LNCAP (cell line): Measurements from ENCODE around the gene C17orf50.

Experiments
- TF ChIP-seq, protein P1 (sequence below): fragments of 450-650 bp; IDR thresholded peaks from 2 replicates; pipeline ENCODE4 v1.5.1; 2017; ENCODE audit warnings: mild to moderate bottlenecking

Gene C17orf50

GRCh38 chr17:35796942-35797341 lies 36.3 kb downstream of the C17orf50 start:
- TF ChIP-seq, protein P1, sequence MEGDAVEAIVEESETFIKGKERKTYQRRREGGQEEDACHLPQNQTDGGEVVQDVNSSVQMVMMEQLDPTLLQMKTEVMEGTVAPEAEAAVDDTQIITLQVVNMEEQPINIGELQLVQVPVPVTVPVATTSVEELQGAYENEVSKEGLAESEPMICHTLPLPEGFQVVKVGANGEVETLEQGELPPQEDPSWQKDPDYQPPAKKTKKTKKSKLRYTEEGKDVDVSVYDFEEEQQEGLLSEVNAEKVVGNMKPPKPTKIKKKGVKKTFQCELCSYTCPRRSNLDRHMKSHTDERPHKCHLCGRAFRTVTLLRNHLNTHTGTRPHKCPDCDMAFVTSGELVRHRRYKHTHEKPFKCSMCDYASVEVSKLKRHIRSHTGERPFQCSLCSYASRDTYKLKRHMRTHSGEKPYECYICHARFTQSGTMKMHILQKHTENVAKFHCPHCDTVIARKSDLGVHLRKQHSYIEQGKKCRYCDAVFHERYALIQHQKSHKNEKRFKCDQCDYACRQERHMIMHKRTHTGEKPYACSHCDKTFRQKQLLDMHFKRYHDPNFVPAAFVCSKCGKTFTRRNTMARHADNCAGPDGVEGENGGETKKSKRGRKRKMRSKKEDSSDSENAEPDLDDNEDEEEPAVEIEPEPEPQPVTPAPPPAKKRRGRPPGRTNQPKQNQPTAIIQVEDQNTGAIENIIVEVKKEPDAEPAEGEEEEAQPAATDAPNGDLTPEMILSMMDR, result no peak

GRCh38 chr17:35797370-35797769 lies 36.7 kb downstream of the C17orf50 start:
- TF ChIP-seq, protein P1, result no peak

DNA sequence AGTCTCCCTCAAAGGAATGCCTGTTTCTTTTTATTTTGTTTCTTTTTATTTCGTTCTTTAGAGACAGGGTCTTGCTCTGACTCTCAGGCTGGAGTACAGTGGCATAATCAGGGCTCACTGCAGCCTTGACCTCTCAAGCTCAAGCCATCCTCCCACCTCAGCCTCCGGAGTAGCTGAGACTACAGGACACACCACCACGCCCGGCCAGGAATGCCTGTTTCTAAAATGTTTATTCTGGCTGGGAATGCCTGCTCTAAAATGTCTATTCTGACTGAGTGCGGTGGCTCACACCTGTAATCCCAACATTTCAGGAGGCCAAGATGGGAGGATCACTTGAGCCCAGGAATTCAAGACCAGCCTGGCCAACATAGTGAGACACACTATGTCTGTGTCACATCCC lies 37.2 kb downstream of the C17orf50 start:
- TF ChIP-seq, protein P1, result no peak

DNA sequence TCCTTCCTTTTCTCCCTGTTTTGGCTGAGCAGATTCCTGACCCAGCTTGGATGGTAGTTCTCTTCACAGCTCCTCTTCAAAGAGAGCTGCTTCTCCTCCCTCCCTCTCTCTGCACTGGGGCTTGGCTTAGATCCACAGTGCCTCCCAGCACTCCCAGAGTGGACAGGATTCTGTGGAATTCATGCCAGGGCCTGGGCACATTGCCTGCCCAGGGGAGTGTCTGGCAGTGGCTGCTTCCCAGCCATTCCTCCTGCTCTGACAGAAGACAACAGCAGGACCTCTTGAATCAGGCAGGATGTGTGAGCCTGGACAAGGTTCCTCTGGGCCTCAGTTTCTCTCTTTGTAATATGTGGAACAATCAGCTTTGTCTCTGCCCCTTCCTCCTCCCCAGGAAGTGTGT lies 39.3 kb downstream of the C17orf50 start:
- TF ChIP-seq, protein P1, result no peak

GRCh38 chr17:35801583-35802224 lies 41.0 kb downstream of the C17orf50 start:
- TF ChIP-seq, protein P1, result no peak

GRCh38 chr17:35804658-35805192 lies 44.0 kb downstream of the C17orf50 start:
- TF ChIP-seq, protein P1, result peak; percentile 98

DNA sequence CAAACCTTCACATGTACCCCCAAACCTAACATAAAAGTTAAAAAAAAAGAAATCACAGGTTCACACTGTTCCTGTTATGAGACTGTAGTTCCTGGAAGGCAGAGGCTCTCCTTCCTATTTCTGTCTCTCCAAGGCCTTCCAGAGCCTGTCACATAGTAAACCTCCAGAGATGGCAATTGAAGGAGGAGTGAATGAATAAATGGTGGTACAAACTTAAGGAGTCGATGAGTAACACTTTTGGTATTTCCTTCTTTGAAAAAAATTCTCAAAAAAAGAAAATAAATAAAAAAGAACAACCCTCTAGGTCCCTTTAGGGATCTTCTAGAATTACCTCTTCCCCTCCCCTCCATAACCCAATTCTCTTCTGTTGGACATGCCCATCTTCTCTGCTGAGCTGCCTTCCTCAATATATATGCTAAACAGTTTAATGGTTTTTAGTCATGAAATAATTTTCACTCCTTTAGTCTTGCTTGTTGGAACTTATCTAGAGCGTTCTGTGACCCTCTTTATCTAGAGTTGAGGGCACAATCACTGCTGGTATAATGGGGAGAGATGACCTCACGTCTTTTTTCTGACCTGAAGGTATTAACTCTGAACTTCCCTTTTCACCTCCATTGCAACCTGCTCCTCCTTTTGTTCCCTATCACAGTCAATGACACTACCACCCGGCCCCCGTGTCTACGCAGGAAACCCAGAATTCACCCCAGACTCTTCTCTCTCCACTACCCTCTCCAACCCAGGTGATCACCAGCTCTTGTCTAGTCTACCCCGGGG lies 46.9 kb downstream of the C17orf50 start:
- TF ChIP-seq, protein P1, result no peak
